GM10248 (cell line): ENCODE measurements around the gene DCHS2.

Experiments used
- CTCF ChIA-PET: fragments of 300-600 bp; sonication (Branson Sonifier 250); formaldehyde crosslinking; extraction: SDS; loops from one replicate; lab custom pipeline; 2021; ENCODE audit warnings: antibody characterized with exemption; lab: Yijun Ruan, JAX
- POLR2A ChIA-PET: fragments of 350-650 bp; sonication (Branson Sonifier 250); formaldehyde crosslinking; extraction: SDS; loops from one replicate; lab custom pipeline; 2020; ENCODE audit warnings: antibody characterized with exemption; lab: Yijun Ruan, JAX
- DNase-seq: peaks from one replicate; pipeline ENCODE4 v3.0.0; 2012; ENCODE audit errors: extremely low spot score
- TF ChIP-seq, protein P1 (sequence below): IDR thresholded peaks from 2 replicates; pipeline ENCODE4 v1.5.1; 2012; ENCODE audit warnings: mild to moderate bottlenecking, low read depth; ENCODE audit errors: extremely low read depth, missing control alignments, control extremely low read depth

The DCHS2 gene

DNA sequence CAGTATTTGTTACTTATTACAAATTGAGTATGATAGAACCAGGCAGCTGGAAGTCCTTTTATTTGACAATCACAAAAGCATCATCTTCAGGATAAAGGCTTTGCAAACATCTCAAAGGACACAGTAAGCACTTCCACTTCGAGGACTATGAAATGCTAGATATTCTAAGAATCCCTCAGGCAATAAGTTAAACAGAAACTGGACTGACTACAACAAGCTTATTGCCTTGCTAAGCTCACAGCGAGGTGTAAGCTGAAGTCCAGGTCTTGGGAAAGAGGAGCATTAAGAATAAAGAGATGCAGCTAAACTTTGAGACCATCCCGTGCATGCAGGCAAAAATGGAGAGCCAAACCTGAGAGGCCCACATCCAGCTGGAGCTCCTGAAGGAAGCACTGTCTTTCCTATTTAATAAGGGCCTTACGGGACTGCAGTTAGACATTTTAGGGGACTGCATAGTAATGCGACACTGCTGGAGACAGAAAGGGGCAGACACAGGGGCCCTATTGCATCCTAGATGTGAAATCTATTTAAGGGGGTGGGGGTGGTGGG is 38.7 kb downstream of the DCHS2 start:
- TF ChIP-seq, protein P1, sequence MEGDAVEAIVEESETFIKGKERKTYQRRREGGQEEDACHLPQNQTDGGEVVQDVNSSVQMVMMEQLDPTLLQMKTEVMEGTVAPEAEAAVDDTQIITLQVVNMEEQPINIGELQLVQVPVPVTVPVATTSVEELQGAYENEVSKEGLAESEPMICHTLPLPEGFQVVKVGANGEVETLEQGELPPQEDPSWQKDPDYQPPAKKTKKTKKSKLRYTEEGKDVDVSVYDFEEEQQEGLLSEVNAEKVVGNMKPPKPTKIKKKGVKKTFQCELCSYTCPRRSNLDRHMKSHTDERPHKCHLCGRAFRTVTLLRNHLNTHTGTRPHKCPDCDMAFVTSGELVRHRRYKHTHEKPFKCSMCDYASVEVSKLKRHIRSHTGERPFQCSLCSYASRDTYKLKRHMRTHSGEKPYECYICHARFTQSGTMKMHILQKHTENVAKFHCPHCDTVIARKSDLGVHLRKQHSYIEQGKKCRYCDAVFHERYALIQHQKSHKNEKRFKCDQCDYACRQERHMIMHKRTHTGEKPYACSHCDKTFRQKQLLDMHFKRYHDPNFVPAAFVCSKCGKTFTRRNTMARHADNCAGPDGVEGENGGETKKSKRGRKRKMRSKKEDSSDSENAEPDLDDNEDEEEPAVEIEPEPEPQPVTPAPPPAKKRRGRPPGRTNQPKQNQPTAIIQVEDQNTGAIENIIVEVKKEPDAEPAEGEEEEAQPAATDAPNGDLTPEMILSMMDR = no peak
- ChIA-PET POLR2A (no interaction called here), CTCF (interaction anchor here (0.9 to 1.3 kb wide), 2 partner anchors 14 to 25 kb away, joined by 3 read pairs; no protein-coding TSS in a partner anchor)
- no peak for DNase-seq

DNA sequence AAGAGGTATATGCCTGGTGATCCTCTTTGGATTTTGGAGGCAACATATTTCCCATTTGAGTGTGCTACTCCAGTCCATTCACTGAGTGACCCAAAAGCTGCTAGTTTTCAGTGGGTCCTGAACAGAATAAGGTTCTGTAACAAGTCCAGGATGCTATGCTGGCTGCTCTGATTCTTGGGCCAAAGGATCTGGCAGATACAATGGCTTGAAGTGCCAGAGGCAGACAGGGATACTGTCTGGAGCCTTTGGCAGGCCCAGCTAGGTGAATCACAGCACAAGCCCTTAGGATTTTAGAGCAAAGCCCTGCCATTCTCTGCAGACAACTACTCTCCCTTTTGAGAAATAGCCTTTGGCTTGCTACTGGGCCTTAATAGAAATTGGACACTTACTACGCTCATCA is 40.6 kb downstream of the DCHS2 start:
- DNase-seq = no peak
- TF ChIP-seq, protein P1 = no peak
- POLR2A ChIA-PET = no interaction called here
- CTCF ChIA-PET = no interaction called here

DNA sequence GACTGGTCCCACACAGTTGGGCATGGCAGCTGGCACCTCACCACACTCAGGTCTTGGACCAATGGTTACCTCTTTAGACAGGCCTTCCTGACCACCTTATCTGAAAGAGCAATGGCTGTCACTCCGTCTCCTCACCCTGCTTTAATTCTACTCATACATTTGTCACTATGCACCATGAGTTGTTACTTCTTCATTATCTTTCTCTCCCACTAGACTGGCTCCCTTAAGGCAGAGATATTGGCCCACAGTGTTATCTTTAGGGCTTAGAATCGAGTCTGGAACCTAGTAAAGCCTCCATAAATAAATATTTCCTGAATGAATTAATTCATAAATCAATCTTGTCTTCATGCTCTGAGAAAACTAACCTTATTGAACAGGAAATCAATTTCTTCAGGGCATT is 46.6 kb downstream of the DCHS2 start:
- DNase-seq = no peak
- CTCF ChIA-PET = no interaction called here
- POLR2A ChIA-PET = no interaction called here
- TF ChIP-seq, protein P1 = no peak

DNA sequence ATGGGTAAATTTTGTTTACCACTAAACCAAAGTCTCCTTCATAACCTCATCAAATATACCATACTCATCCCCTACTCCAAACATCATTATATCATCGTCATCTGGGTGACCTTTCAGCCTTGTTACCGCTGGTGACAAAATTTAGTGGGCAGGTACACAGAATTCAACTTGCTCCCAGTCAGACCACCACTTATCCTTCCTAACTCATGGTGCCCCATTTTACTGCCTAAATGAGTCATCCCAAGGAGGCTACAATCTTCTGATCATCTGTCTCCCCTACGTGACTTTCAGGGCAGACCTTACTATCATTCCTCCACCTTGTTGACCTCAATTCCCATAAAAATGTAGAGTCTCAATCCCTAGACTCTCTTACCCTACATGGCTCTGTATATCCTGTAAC is 49.6 kb downstream of the DCHS2 start:
- TF ChIP-seq, protein P1 = no peak
- ChIA-PET CTCF (interaction anchor here (2.1 kb wide), 1 partner anchor 15 kb away, joined by 11 read pairs; no protein-coding TSS in a partner anchor), POLR2A (no interaction called here)
- no peak for DNase-seq

DNA sequence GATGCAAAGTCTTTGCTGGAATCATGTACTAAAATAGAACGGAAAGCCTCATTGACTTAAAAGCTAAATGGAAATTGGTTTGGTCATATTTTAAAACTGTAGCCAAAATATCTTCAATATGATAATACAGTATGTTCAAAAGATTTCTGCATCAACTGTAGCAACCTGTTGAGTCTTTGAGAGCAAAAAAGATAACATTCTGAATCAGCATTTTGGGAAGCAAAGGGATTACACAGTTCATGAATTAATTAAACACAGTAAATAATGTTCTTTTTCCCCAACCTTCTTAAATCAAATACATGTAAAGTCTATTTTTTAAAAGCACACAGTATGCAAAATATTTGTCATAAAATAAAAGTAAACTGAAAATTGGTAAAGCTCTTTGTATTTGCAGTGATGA is 50.5 kb downstream of the DCHS2 start:
- ChIA-PET CTCF (interaction anchor here (0.9 to 2.1 kb wide), 2 partner anchors 16 to 24 kb away, joined by 3 to 11 read pairs; no protein-coding TSS in a partner anchor), POLR2A (no interaction called here)
- no peak for DNase-seq
- TF ChIP-seq, protein P1 = no peak

DNA sequence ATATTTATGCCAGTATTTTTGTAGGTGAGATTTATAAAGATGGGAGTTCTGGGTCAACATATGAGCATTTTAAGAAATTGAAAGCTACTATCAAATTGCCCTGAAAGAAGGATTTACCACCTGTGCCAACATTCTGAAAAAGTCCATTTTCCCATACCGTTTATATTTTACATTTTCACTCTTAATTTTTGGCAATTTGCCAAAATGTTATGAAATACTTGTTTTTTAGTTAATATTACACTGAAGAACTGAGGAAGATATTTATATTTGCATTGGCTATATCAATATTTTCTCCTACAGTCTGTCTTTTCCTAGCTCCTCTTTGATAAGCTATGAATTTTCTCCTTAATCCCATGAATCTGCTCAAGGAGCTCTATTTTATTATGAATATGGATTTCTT is 52.4 kb downstream of the DCHS2 start:
- TF ChIP-seq, protein P1 = no peak
- ChIA-PET CTCF (no interaction called here), POLR2A (no interaction called here)
- no peak for DNase-seq
